Activated naive CD8-positive, alpha-beta T cell treated with anti-CD3 and anti-CD28 coated beads, Interleukin-2, amount 50 U/mL, for 24 hours (primary cell): ENCODE data around the gene ZBTB17.

ENCODE experiments used
- ATAC-seq: fragments of 150-1000 bp; cut with Tn5 transposase; one replicate; pipeline ENCODE4 v1.10.0; 2021
- DNase-seq: peaks from one replicate; pipeline ENCODE4 v3.0.0; 2021
- H3K27ac Mint-ChIP-seq: one replicate; pipeline ENCODE4 v1.8.0; 2021; ENCODE audit warnings: mild to moderate bottlenecking, mixed read lengths
- H3K27me3 Mint-ChIP-seq: one replicate; pipeline ENCODE4 v1.8.0; 2021; ENCODE audit warnings: mixed read lengths
- H3K36me3 Mint-ChIP-seq: one replicate; pipeline ENCODE4 v1.8.0; 2021; ENCODE audit warnings: low read depth, mixed read lengths
- H3K4me1 Mint-ChIP-seq: one replicate; pipeline ENCODE4 v1.8.0; 2021; ENCODE audit warnings: mixed read lengths
- H3K4me3 Mint-ChIP-seq: one replicate; pipeline ENCODE4 v1.8.0; 2021; ENCODE audit warnings: mild to moderate bottlenecking, moderate library complexity, mixed read lengths
- H3K9me3 Mint-ChIP-seq: one replicate; pipeline ENCODE4 v1.8.0; 2021; ENCODE audit warnings: mixed read lengths

ZBTB17 gene

GRCh38 chr1:15963363-15963967 is 12.4 kb downstream of the ZBTB17 start:
- ATAC-seq: no peak
- Mint-ChIP-seq H3K36me3 (peaks cover 33% of the 10 kb centered on the region), H3K9me3 (peaks cover 5% of the 10 kb centered on the region), H3K4me3 (peak overlapping the region; percentile 63), H3K27me3 (peaks cover 2% of the 10 kb centered on the region), H3K4me1 (peaks cover 99% of the 10 kb centered on the region), H3K27ac (peak overlapping the region; percentile 99)
- no peak for DNase-seq

- ATAC-seq (no peak), DNase-seq (no peak)
- peaks cover 28% of the 10 kb centered on the region for H3K36me3 Mint-ChIP-seq
- H3K27ac Mint-ChIP-seq: peak overlapping the region; percentile 99
- H3K4me1 Mint-ChIP-seq: peaks cover 99% of the 10 kb centered on the region
- H3K4me3 Mint-ChIP-seq: peak overlapping the region; percentile 63
- no peaks in the 10 kb centered on the region for H3K9me3 Mint-ChIP-seq
- peaks cover 2% of the 10 kb centered on the region for H3K27me3 Mint-ChIP-seq
Measured at GRCh38 chr1:15962671-15963362, 13.1 kb downstream of the ZBTB17 start.

GRCh38 chr1:15962176-15962575 is 13.7 kb downstream of the ZBTB17 start:
- H3K4me3 Mint-ChIP-seq: peak overlapping the region; percentile 8
- ATAC-seq (no peak), DNase-seq (no peak)
- peaks cover 2% of the 10 kb centered on the region for H3K27me3 Mint-ChIP-seq
- peaks cover 26% of the 10 kb centered on the region for H3K36me3 Mint-ChIP-seq
- peak overlapping the region; percentile 99 for H3K27ac Mint-ChIP-seq
- peaks cover 99% of the 10 kb centered on the region for H3K4me1 Mint-ChIP-seq
- H3K9me3 Mint-ChIP-seq: no peaks in the 10 kb centered on the region

- H3K36me3 Mint-ChIP-seq: peaks cover 25% of the 10 kb centered on the region
- H3K27me3 Mint-ChIP-seq: peaks cover 2% of the 10 kb centered on the region
- no peaks in the 10 kb centered on the region for H3K9me3 Mint-ChIP-seq
- H3K27ac Mint-ChIP-seq: peak overlapping the region; percentile 99
- ATAC-seq (no peak), DNase-seq (no peak)
- H3K4me3 Mint-ChIP-seq: no peak overlapping the region
- H3K4me1 Mint-ChIP-seq: peaks cover 99% of the 10 kb centered on the region
Measured at GRCh38 chr1:15961492-15961891, 14.4 kb downstream of the ZBTB17 start.

GRCh38 chr1:15960808-15961207 is 15.1 kb downstream of the ZBTB17 start:
- DNase-seq: no peak
- Mint-ChIP-seq H3K4me1 (peaks cover 99% of the 10 kb centered on the region), H3K9me3 (no peaks in the 10 kb centered on the region), H3K27ac (peak overlapping the region; percentile 99), H3K27me3 (peaks cover 2% of the 10 kb centered on the region), H3K4me3 (no peak overlapping the region), H3K36me3 (peaks cover 26% of the 10 kb centered on the region)
- no peak for ATAC-seq

- ATAC-seq (peak; percentile 71), DNase-seq (peak; percentile 56)
- no peaks in the 10 kb centered on the region for H3K9me3 Mint-ChIP-seq
- peaks cover 26% of the 10 kb centered on the region for H3K36me3 Mint-ChIP-seq
- H3K4me3 Mint-ChIP-seq: peak overlapping the region; percentile 33
- peak overlapping the region; percentile 99 for H3K27ac Mint-ChIP-seq
- peaks cover 99% of the 10 kb centered on the region for H3K4me1 Mint-ChIP-seq
- no peaks in the 10 kb centered on the region for H3K27me3 Mint-ChIP-seq
Measured at GRCh38 chr1:15959827-15960446, 16.0 kb downstream of the ZBTB17 start.

GRCh38 chr1:15959424-15959823 is 16.5 kb downstream of the ZBTB17 start:
- Mint-ChIP-seq H3K36me3 (peaks cover 25% of the 10 kb centered on the region), H3K4me1 (peaks cover 96% of the 10 kb centered on the region), H3K27ac (peak overlapping the region; percentile 99), H3K9me3 (no peaks in the 10 kb centered on the region), H3K4me3 (peak overlapping the region; percentile 33), H3K27me3 (no peaks in the 10 kb centered on the region)
- peak; percentile 2 for ATAC-seq
- no peak for DNase-seq

- no peaks in the 10 kb centered on the region for H3K9me3 Mint-ChIP-seq
- DNase-seq: no peak
- ATAC-seq: no peak
- H3K4me3 Mint-ChIP-seq: peak overlapping the region; percentile 33
- H3K36me3 Mint-ChIP-seq: peaks cover 27% of the 10 kb centered on the region
- peaks cover 96% of the 10 kb centered on the region for H3K4me1 Mint-ChIP-seq
- H3K27ac Mint-ChIP-seq: peak overlapping the region; percentile 99
- H3K27me3 Mint-ChIP-seq: no peaks in the 10 kb centered on the region
Measured at GRCh38 chr1:15958793-15959192, 17.1 kb downstream of the ZBTB17 start.

- peak overlapping the region; percentile 99 for H3K27ac Mint-ChIP-seq
- H3K4me1 Mint-ChIP-seq: peaks cover 96% of the 10 kb centered on the region
- DNase-seq: no peak
- H3K27me3 Mint-ChIP-seq: no peaks in the 10 kb centered on the region
- H3K9me3 Mint-ChIP-seq: no peaks in the 10 kb centered on the region
- no peak for ATAC-seq
- H3K36me3 Mint-ChIP-seq: peaks cover 29% of the 10 kb centered on the region
- no peak overlapping the region for H3K4me3 Mint-ChIP-seq
Measured at GRCh38 chr1:15958111-15958510, 17.8 kb downstream of the ZBTB17 start.

GRCh38 chr1:15957221-15958095 is 18.4 kb downstream of the ZBTB17 start:
- DNase-seq: no peak
- Mint-ChIP-seq H3K4me3 (no peak overlapping the region), H3K9me3 (no peaks in the 10 kb centered on the region), H3K4me1 (peaks cover 95% of the 10 kb centered on the region), H3K27me3 (no peaks in the 10 kb centered on the region), H3K27ac (peak overlapping the region; percentile 99), H3K36me3 (peaks cover 33% of the 10 kb centered on the region)
- ATAC-seq: no peak

- H3K27ac Mint-ChIP-seq: peak overlapping the region; percentile 84
Measured at GRCh38 chr1:15956150-15956549, 19.8 kb downstream of the ZBTB17 start.

GRCh38 chr1:15955552-15955951 is 20.3 kb downstream of the ZBTB17 start:
- DNase-seq (no peak), ATAC-seq (no peak)
- Mint-ChIP-seq H3K4me3 (no peak overlapping the region), H3K4me1 (peaks cover 96% of the 10 kb centered on the region), H3K36me3 (peaks cover 36% of the 10 kb centered on the region), H3K27me3 (no peaks in the 10 kb centered on the region), H3K9me3 (no peaks in the 10 kb centered on the region), H3K27ac (peak overlapping the region; percentile 84)

More at GRCh38 chr1:15956150-15956549, 19.8 kb downstream of the ZBTB17 start:
- Mint-ChIP-seq H3K36me3 (peaks cover 30% of the 10 kb centered on the region), H3K4me1 (peaks cover 96% of the 10 kb centered on the region), H3K9me3 (no peaks in the 10 kb centered on the region), H3K4me3 (no peak overlapping the region), H3K27me3 (no peaks in the 10 kb centered on the region)
- DNase-seq (no peak), ATAC-seq (peak; percentile 64)

- H3K27ac Mint-ChIP-seq: peak overlapping the region; percentile 79
- ATAC-seq: no peak
Measured at GRCh38 chr1:15954316-15954715, 21.6 kb downstream of the ZBTB17 start.

GRCh38 chr1:15953791-15954241 is 22.1 kb downstream of the ZBTB17 start:
- DNase-seq: no peak
- Mint-ChIP-seq H3K4me1 (peaks cover 96% of the 10 kb centered on the region), H3K36me3 (peaks cover 35% of the 10 kb centered on the region), H3K4me3 (no peak overlapping the region), H3K27me3 (no peaks in the 10 kb centered on the region), H3K9me3 (no peaks in the 10 kb centered on the region), H3K27ac (peak overlapping the region; percentile 79)
- no peak for ATAC-seq

More at GRCh38 chr1:15954316-15954715, 21.6 kb downstream of the ZBTB17 start:
- no peaks in the 10 kb centered on the region for H3K9me3 Mint-ChIP-seq
- H3K4me3 Mint-ChIP-seq: no peak overlapping the region
- H3K36me3 Mint-ChIP-seq: peaks cover 35% of the 10 kb centered on the region
- no peaks in the 10 kb centered on the region for H3K27me3 Mint-ChIP-seq
- H3K4me1 Mint-ChIP-seq: peaks cover 96% of the 10 kb centered on the region
- no peak for DNase-seq
